ENCODE data around the gene CPEB2. TPM values are rescaled to one million over a fixed set of nuclear protein-coding genes. Genes with fewer than 3 reads are reported as not detected.

CPEB2 gene
- total RNA-seq, 2 experiments from 2014 or later, result 9.5 to 9.8 TPM

- DNase-seq, result no peak
- peaks cover 16% of the 10 kb centered on the region for H3K36me3 Mint-ChIP-seq
- CTCF ChIA-PET, result no interaction called here
- H3K4me3 Mint-ChIP-seq, result no peak overlapping the region
- H3K27ac Mint-ChIP-seq, result no peak overlapping the region
- POLR2A ChIA-PET, result no interaction called here
- intact Hi-C loops (cut with micrococcal nuclease), result no loop called here
- H3K4me1 Mint-ChIP-seq (ENCODE audit: low read depth), result peaks cover 29% of the 10 kb centered on the region
- H3K27me3 Mint-ChIP-seq, result no peaks in the 10 kb centered on the region
- no peaks in the 10 kb centered on the region for H3K9me3 Mint-ChIP-seq
Observed at GRCh38 chr4:15013585-15013984, 11.3 kb downstream of the CPEB2 start.

DNA sequence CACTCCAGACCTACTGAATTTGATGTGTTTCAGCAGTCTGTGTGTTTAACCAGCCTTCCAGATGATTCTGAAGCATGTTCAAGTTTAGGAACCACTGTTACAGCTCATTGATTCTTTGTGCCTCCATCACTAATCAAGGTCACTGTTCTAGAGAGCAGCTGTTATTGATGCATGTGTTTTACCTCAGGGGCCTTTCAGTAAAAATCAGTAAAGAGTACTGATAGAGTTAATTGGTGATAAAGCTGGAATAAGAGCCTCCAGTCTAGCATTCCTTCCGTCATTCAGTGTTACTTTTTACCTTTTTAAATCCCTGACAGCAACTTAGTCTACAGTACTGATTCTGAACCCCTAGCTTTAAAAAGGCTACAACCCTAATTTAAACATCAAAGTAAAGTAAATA lies 12.9 kb downstream of the CPEB2 start:
- ChIA-PET POLR2A (interaction anchor here (1.2 kb wide), 1 partner anchor 12 kb away, joined by 3 read pairs; no protein-coding TSS in a partner anchor), CTCF (no interaction called here)
- H3K4me3 Mint-ChIP-seq, result no peak overlapping the region
- no peaks in the 10 kb centered on the region for H3K9me3 Mint-ChIP-seq
- peaks cover 33% of the 10 kb centered on the region for H3K4me1 Mint-ChIP-seq (ENCODE audit: low read depth)
- H3K36me3 Mint-ChIP-seq, result peaks cover 20% of the 10 kb centered on the region
- intact Hi-C loops (cut with micrococcal nuclease), result no loop called here
- no peaks in the 10 kb centered on the region for H3K27me3 Mint-ChIP-seq
- no peak overlapping the region for H3K27ac Mint-ChIP-seq
- DNase-seq, result no peak

DNA sequence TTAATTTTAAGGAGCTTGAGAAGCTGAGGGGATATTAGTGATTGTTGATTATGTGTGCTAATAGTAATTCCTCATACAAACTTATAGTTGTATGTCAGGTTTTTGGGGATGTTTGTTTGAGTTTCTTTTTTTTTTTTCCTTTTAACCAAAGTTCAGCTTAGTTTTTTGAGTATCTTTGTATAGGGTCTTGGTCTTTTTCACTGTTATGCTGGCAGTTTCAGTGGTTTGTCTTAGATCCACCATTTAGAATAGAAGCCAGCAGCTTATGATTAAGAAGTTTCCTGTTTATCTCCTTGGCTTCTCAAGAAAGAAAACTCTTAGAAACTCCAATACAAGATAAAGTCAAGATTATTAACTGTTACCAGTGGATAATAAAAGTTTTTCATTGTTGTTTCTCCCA lies 16.1 kb downstream of the CPEB2 start:
- no peaks in the 10 kb centered on the region for H3K9me3 Mint-ChIP-seq
- no peak overlapping the region for H3K4me3 Mint-ChIP-seq
- peaks cover 48% of the 10 kb centered on the region for H3K4me1 Mint-ChIP-seq (ENCODE audit: low read depth)
- H3K27ac Mint-ChIP-seq, result peak overlapping the region; percentile 46
- H3K36me3 Mint-ChIP-seq, result peaks cover 18% of the 10 kb centered on the region
- intact Hi-C loops (cut with micrococcal nuclease), result no loop called here
- ChIA-PET POLR2A (interaction anchor here (1.0 kb wide), 1 partner anchor 15 kb away, joined by 5 read pairs; no protein-coding TSS in a partner anchor), CTCF (interaction anchor here (0.6 kb wide), 2 partner anchors 17 to 636 kb away, joined by 3 read pairs; no protein-coding TSS in a partner anchor)
- DNase-seq, result no peak
- H3K27me3 Mint-ChIP-seq, result no peaks in the 10 kb centered on the region

GRCh38 chr4:15020502-15021286 lies 18.4 kb downstream of the CPEB2 start:
- Mint-ChIP-seq H3K4me3 (no peak overlapping the region), H3K9me3 (no peaks in the 10 kb centered on the region), H3K27me3 (no peaks in the 10 kb centered on the region), H3K27ac (no peak overlapping the region), H3K4me1 (ENCODE audit: low read depth) (peaks cover 40% of the 10 kb centered on the region), H3K36me3 (peaks cover 28% of the 10 kb centered on the region)
- no peak for DNase-seq
- POLR2A ChIA-PET, result interaction anchor here (1.4 kb wide), 1 partner anchor 18 kb away, joined by 3 read pairs; no protein-coding TSS in a partner anchor
- intact Hi-C loops (cut with micrococcal nuclease), result no loop called here
- CTCF ChIA-PET, result no interaction called here

GRCh38 chr4:15021311-15021710 lies 19.0 kb downstream of the CPEB2 start:
- ChIA-PET POLR2A (interaction anchor here (1.4 kb wide), 1 partner anchor 18 kb away, joined by 3 read pairs; no protein-coding TSS in a partner anchor), CTCF (no interaction called here)
- Mint-ChIP-seq H3K36me3 (peaks cover 26% of the 10 kb centered on the region), H3K4me1 (ENCODE audit: low read depth) (peaks cover 40% of the 10 kb centered on the region), H3K27ac (no peak overlapping the region), H3K9me3 (no peaks in the 10 kb centered on the region), H3K27me3 (no peaks in the 10 kb centered on the region), H3K4me3 (no peak overlapping the region)
- no peak for DNase-seq
- intact Hi-C loops (cut with micrococcal nuclease), result no loop called here

GRCh38 chr4:15021946-15022345 lies 19.7 kb downstream of the CPEB2 start:
- no peaks in the 10 kb centered on the region for H3K9me3 Mint-ChIP-seq
- intact Hi-C loops (cut with micrococcal nuclease), result no loop called here
- DNase-seq, result no peak
- H3K36me3 Mint-ChIP-seq, result peaks cover 24% of the 10 kb centered on the region
- no peak overlapping the region for H3K27ac Mint-ChIP-seq
- POLR2A ChIA-PET, result interaction anchor here (1.4 kb wide), 1 partner anchor 19 kb away, joined by 3 read pairs; no protein-coding TSS in a partner anchor
- no peak overlapping the region for H3K4me3 Mint-ChIP-seq
- no peaks in the 10 kb centered on the region for H3K27me3 Mint-ChIP-seq
- CTCF ChIA-PET, result no interaction called here
- peaks cover 40% of the 10 kb centered on the region for H3K4me1 Mint-ChIP-seq (ENCODE audit: low read depth)

GRCh38 chr4:15024386-15024785 lies 22.1 kb downstream of the CPEB2 start:
- Mint-ChIP-seq H3K27ac (no peak overlapping the region), H3K4me1 (ENCODE audit: low read depth) (peaks cover 27% of the 10 kb centered on the region), H3K36me3 (peaks cover 24% of the 10 kb centered on the region), H3K4me3 (no peak overlapping the region), H3K9me3 (no peaks in the 10 kb centered on the region), H3K27me3 (no peaks in the 10 kb centered on the region)
- ChIA-PET CTCF (no interaction called here), POLR2A (no interaction called here)
- no peak for DNase-seq
- intact Hi-C loops (cut with micrococcal nuclease), result no loop called here

- Mint-ChIP-seq H3K4me3 (no peak overlapping the region), H3K36me3 (peaks cover 24% of the 10 kb centered on the region), H3K27me3 (no peaks in the 10 kb centered on the region), H3K9me3 (no peaks in the 10 kb centered on the region), H3K4me1 (ENCODE audit: low read depth) (peaks cover 21% of the 10 kb centered on the region), H3K27ac (no peak overlapping the region)
- CTCF ChIA-PET, result no interaction called here
- intact Hi-C loops (cut with micrococcal nuclease), result no loop called here
- DNase-seq, result no peak
- POLR2A ChIA-PET, result no interaction called here
Observed at GRCh38 chr4:15025693-15026092, 23.4 kb downstream of the CPEB2 start.

- ChIA-PET CTCF (no interaction called here), POLR2A (no interaction called here)
- no peak overlapping the region for H3K27ac Mint-ChIP-seq
- intact Hi-C loops (cut with micrococcal nuclease), result no loop called here
- H3K36me3 Mint-ChIP-seq, result peaks cover 24% of the 10 kb centered on the region
- DNase-seq, result no peak
- no peaks in the 10 kb centered on the region for H3K27me3 Mint-ChIP-seq
- H3K9me3 Mint-ChIP-seq, result no peaks in the 10 kb centered on the region
- no peak overlapping the region for H3K4me3 Mint-ChIP-seq
- H3K4me1 Mint-ChIP-seq (ENCODE audit: low read depth), result peaks cover 15% of the 10 kb centered on the region
Observed at GRCh38 chr4:15027921-15028435, 25.7 kb downstream of the CPEB2 start.

GRCh38 chr4:15031197-15031596 lies 28.9 kb downstream of the CPEB2 start:
- H3K4me3 Mint-ChIP-seq, result no peak overlapping the region
- H3K27ac Mint-ChIP-seq, result no peak overlapping the region
- no peaks in the 10 kb centered on the region for H3K9me3 Mint-ChIP-seq
- no peaks in the 10 kb centered on the region for H3K27me3 Mint-ChIP-seq
- intact Hi-C loops (cut with micrococcal nuclease), result loop anchor here (10.0 kb wide), 1 partner anchor 394 kb away; the partner anchor contains the start of gene C1QTNF7
- no peak for DNase-seq
- H3K4me1 Mint-ChIP-seq (ENCODE audit: low read depth), result peaks cover 28% of the 10 kb centered on the region
- ChIA-PET POLR2A (no interaction called here), CTCF (no interaction called here)
- peaks cover 31% of the 10 kb centered on the region for H3K36me3 Mint-ChIP-seq

DNA sequence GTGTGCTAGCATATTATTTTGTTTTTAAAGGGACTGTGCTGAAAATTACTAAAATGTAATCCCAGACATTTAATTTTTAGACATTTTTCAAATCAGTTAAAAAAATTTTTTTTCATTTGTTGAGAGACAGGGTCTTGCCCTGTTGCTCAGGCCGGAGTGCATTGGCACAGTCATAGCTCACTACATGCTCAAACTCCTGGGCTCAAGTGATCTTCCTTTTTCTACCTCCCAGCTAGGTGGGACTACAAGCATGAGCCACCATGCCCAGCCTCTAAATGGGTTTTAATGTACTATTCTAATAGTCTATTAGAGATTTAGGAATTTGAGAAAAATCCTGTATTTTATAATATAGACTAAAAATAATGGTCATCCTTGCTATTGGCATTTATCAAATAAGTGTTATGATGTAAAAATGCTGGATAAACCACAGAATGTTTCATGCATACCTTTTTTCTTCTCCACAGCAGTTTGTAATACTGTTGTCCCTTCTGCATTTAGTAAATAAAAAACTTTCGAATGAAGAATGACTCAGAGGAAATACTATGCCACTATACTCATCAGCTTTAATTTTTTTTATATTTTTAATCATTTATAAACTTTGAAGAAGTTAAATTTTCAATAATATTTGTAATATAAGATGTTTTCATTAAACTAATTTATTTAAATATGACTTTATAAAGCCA lies 29.9 kb downstream of the CPEB2 start:
- no peaks in the 10 kb centered on the region for H3K27me3 Mint-ChIP-seq
- CTCF ChIA-PET, result no interaction called here
- H3K9me3 Mint-ChIP-seq, result no peaks in the 10 kb centered on the region
- H3K4me1 Mint-ChIP-seq (ENCODE audit: low read depth), result peaks cover 28% of the 10 kb centered on the region
- POLR2A ChIA-PET, result no interaction called here
- intact Hi-C loops (cut with micrococcal nuclease), result loop anchor here (10.0 kb wide), 1 partner anchor 393 kb away; the partner anchor contains the start of gene C1QTNF7
- no peak overlapping the region for H3K4me3 Mint-ChIP-seq
- no peak for DNase-seq
- no peak overlapping the region for H3K27ac Mint-ChIP-seq
- H3K36me3 Mint-ChIP-seq, result peaks cover 30% of the 10 kb centered on the region

DNA sequence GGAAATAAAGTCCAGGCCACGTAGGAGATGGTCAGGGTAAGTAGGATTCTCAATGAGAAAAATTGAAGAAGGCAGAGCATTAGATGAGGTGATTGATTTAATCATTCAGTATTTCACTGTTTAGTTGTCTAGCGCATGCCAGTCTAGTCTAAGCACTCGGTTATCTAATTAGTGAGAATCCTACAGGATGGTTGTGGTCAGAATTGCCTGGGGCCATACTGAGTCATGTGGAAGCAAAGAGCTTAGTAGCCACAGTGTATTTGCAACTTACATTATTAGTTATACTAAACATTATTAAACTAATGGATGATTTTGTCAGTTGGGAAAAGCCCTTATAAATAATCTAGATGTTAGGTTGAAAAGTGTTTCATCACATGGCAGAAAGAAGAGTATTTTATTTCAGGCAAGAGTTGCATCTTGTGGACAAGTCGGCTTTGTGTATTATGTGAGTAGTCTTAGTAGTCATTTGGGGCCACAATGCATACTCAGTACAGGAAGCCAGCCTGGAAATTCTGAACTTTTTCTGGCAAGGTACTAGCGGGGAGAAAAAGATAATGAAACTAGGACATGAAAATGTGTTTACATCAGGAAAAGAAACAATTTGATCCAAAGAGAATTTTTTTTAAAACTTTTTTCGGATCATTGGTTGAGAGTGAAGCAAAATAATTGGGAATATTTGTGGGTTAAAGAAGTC lies 31.9 kb downstream of the CPEB2 start:
- no peak overlapping the region for H3K27ac Mint-ChIP-seq
- H3K4me3 Mint-ChIP-seq, result no peak overlapping the region
- no peak for DNase-seq
- peaks cover 28% of the 10 kb centered on the region for H3K4me1 Mint-ChIP-seq (ENCODE audit: low read depth)
- POLR2A ChIA-PET, result interaction anchor here (1.3 kb wide), 1 partner anchor 178 kb away, joined by 4 read pairs; no protein-coding TSS in a partner anchor
- intact Hi-C loops (cut with micrococcal nuclease), result loop anchor here (10.0 kb wide), 1 partner anchor 391 kb away; the partner anchor contains the start of gene C1QTNF7
- H3K36me3 Mint-ChIP-seq, result peaks cover 23% of the 10 kb centered on the region
- H3K9me3 Mint-ChIP-seq, result no peaks in the 10 kb centered on the region
- no peaks in the 10 kb centered on the region for H3K27me3 Mint-ChIP-seq
- CTCF ChIA-PET, result no interaction called here

All from activated CD4-positive, alpha-beta memory T cell treated with anti-CD3 and anti-CD28 coated beads for 36 hours (primary cell).